HG02852 (cell line): ENCODE data around the gene HMGCL.

ENCODE experiments used
- ATAC-seq: cut with Tn5 transposase; IDR thresholded peaks from one replicate; pipeline ENCODE4 v1.9.1; 2021; ENCODE audit warnings: mild to moderate bottlenecking, moderate library complexity; ENCODE audit not compliant: unreplicated experiment

The HMGCL gene

DNA sequence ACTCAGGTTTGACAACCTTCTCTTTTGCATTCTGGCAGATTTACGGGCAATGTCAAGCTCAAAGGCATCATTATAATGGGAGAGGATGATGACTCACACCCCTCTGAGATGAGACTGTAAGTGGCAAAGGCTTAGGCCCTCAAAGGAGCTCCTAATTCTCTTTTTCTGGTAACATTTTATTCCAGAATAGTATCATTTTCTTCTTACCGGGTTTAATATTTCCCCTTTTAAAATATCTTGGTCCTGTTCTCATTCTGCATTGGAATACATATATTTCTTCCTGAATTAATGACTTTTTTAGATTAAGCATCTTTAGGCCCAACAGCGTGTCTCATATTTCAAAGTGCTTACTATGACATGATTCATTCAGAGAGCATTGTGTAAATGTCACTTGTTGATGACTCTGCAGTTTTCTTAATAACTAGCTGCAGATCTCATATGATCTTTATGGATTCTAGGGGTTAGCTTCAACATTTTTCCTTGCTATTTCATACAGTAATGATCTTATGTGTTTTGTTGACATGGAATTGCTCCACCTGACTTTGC lies 45.3 kb downstream of the HMGCL start:
- no peak for ATAC-seq

DNA sequence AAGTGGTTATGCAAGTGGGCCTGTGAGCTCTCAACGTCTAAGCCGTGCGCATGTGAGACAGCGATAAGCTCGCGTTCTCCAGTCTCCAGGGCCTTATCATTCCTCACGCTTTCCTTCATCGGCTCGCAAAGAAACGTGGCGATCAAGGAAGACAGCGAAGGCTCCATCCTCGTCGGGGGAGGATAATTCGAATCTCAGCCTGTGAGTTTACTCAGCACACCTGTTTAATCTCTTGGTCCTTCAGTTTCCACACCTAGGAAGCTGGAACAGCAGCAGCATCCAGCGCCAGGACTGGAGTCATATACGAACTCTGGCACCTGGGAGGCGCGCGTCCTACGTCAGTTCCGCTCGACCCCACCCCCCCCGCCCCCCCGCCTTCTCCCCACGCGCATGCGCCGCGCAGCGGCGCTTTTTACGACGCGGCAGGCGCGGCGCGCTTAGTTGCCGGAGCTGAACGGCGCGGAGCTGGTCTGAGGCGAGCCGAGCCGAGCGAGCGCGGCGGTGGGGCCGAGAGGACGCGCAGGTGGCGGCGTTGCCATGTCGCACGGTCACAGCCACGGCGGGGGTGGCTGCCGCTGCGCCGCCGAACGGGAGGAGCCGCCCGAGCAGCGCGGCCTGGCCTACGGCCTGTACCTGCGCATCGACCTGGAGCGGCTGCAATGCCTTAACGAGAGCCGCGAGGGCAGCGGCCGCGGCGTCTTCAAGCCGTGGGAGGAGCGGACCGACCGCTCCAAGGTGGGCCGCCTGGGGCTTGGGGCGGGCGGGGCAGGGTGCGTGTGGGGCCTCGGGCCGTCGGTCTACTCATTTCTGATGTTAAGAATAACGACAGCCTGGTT lies 47.0 kb downstream of the HMGCL start, which contains the start of gene PITHD1:
Gene PITHD1, plus strand, starts transcription at position 440 of the 836 bp plus-strand sequence. Its CDS starts 98 bp downstream, at position 538.
- ATAC-seq = peak; percentile 70

DNA sequence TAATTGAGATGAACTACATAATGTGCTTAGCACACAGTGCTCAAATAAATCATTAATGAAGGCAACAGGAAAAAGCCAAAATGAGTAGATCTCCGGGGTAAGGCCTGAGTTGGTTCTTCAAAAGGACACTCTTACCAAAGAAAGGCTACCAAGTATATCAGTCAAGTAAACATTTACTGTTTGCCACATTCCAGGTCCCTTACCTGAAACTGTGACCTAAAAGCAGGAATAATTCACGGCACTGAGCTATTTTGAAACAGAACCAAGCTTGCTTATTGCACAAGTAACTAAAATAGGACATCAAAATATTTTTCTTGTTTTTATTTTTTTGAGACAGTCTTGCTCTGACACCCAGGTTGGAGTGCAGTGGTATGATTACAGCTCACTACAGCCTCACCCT lies 49.0 kb downstream of the HMGCL start:
- no peak for ATAC-seq

DNA sequence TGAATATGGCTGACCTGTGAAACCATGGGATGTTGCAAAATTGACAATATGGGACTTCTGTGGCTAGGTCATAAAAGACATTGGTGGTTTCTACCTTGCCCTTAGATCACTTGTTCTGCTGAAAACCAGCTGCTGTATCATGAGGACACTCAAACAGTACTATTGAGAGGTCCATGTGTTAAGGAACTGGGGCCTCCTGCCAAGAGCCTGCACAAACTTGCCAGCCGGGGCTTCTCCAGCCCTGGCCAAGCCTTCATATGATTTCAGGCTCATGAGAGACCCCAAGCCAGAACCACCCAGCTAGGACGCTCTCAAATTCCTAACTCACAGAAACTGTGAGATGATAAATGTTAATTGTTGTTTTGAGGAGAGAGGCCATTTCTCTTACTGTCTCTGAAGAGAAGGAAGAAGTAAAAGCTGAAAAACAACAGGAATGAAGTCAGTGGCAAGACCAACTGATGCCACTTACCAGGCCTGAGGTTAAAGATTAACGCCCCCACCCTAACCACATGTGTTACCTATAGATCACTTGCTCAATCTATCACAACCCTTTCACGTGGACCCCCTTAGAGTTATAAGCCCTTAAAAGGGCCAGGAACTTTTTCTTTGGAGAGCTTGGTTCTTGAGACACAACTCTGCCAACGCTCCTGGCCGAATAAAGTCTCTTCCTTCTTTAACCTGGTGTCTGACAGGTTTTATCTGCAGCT lies 50.9 kb downstream of the HMGCL start:
- ATAC-seq = no peak

DNA sequence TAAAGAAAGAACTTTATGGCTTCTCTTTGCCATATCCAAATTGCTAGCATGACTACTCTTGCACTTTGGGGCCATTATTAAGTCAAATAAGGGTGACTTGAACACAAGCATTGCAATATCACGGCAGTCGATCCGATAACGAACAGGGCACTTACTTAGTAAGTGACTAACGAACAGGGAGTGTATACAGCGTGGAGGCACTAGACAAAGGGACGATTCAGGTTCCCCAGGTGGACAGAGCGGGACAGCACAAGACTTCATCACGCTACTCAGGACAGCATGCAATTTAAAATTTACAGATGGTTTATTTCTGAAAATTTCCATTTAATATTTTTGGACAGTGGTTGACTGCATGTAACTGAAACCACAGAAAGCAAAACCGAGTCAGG lies 52.4 kb downstream of the HMGCL start:
- ATAC-seq = no peak

DNA sequence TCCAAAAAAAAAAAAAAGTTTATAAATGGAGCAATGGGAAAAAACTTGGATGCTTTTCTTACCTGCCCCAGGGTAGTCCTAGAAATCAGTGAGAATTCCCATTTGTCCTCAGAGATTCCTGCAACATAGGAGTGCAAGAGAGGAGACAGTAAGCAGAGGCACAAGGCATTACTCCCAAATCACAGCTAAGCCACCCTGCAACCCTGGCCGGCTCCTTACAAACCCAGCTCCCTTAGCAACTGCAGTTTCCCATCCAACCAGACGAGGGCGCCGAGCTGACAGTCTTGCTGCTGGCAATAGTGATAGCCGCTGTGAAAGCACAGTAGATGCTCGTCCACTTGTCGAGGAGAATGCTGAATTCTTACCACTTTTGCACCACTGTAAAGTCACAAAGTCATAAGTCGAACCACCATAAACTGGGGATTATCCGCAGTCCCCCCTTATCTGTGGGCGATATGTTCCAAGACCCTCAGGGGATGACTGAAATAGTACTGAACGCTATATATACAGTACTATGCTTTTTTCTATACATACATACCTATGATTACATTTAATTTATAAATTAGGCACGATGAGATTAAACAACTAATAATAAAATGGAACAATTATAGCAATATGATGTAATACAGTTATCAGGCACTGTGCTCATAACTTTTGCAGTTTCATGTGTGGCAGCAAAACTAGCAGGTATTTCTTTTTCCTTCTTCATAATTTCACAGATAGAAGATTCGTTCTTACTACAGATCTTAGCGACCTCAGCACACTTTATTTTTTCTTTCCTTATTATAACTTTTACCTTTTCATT lies 53.0 kb downstream of the HMGCL start:
- ATAC-seq = no peak

DNA sequence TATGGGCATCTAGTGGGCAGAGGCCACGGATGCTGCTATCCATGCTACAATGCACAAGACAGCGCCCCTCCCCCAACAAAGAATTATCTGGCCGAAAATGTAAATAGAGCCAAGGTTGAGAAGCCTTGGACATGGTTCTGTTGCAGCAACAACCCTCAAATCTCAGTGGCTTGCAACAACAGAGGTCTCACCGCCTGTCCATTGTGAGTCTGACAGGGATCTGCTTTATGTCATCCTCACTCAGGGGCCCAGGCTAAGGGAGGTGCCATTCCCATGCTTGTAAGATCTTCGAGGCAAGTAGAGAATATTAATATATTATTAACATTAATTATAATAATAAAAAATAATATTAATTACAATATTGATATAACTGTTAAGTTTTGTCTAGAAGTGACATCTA lies 56.5 kb downstream of the HMGCL start:
- no peak for ATAC-seq

DNA sequence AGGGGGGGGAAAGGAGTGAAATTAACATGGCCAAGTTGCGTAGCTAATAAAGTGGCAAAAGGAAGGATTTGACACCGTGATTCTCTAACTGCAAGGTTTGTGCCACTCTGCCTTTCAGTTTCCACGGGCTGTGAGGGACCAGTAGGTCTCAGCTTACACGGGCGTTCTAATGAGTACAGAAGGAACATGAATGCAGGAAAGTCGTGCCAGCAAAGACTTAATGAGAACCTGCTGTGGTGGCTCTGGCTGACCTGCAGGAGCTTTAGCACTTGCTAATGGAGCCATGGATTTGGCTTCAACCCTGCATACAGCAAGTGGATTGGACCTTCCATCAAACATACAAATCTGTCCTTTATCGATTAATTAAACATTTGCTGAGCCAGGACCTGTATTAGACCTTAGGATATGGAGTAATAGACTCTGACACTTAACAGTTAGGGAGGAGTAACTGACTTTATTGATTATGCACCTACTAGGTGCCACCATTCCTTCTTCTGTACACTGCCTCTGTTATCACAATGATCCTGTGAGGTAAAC lies 62.1 kb downstream of the HMGCL start:
- ATAC-seq = no peak

DNA sequence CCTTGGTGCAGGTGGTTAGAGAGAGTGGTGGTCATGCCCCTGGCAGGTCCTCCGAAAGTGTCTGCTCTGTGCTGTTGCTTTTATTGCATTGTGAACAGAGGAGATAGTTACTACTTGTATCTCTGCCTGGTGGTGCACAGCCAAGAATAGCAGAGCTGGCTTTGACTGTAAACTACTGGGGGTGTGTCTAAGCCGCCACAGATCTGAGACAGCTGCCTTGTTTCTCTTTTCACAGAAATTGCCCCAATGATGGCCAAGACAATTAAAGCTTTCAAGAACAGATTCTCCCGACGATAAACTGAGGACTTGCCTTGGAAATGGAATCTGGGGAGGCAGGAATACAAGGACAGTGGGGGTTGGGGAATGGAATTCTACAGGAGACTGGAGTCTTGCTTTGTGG lies 66.0 kb downstream of the HMGCL start:
- ATAC-seq = no peak

DNA sequence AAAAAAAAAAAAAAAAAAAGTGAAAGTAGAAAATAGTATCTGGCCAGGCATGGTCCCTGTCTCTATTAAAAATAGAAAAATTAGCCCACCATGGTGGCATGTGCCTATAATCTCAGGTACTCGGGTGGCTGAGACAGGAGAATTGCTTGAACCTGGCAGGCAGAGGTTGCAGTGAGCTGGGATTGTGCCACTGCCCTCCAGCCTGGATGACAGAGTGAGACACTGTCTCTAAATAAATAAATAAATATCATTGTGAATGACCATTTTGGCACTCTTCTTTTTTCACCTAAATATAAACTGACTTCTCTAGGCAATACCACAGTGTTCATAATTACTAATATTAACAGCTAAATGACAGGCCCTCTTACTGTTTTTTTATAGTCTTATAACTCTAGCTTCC lies 67.4 kb downstream of the HMGCL start:
- ATAC-seq = no peak

DNA sequence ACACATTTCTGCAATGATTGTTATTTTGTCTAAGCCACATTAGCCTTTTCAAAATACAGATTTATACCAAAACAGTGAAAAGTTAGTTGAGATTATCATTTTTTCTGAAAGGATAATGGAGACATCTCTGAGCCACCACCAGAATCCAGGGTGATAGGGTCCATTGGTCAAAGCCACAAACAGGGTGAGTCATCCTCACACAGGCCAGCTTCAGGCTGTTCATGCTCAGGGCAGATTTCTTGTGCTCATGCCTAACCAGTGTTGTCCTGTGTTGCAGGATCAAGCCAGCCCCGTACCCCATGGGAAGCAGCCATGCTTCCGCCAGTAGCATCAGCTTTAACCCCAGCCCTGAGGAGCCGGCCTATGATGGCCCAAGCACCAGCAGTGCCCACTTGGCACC lies 68.6 kb downstream of the HMGCL start:
- ATAC-seq = no peak

DNA sequence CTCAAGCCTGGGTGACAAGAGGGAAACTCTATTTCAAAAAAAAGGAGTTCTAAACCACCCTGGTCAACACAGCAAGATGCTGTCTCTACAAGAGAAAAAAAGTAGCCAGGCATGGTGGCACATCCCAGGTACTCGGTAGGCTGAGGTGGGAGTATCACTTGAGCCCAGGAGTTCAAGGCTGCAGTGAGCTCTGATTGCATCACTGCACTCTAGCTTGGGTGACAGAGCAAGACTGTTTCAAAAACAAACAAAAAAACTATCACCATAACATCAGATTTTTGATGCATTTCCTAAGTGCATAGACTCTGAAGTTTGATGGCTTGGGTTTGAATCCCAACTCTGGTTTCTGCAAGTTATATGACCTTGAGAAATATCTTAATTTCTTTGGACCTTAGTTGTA lies 72.3 kb downstream of the HMGCL start:
- ATAC-seq = no peak
